Lung (tissue), 12 donors: ENCODE measurements around the gene PHGDH. TPM values are rescaled to one million over a fixed set of nuclear protein-coding genes. Genes with fewer than 3 reads are reported as not detected.

ENCODE experiments used
- ATAC-seq: fragments of 200-7000 bp; cut with Tn5 transposase; one replicate; pipeline ENCODE4 v1.9.1; 2020; ENCODE audit warnings: moderate number of reproducible peaks; ENCODE audit not compliant: insufficient read depth, low FRiP score
- DNase-seq, 3 donors: peaks; one replicate each; pipeline ENCODE4 v3.0.0-alpha.2; 2013 to 2017
- H3K27ac ChIP-seq, 2 donors: one replicate each; pipeline ENCODE4 v1.5.1; 2013; ENCODE audit warnings: mild to moderate bottlenecking in 2 of 2, moderate library complexity in 2 of 2, control low read depth in 1 of 2, inconsistent platforms in 1 of 2, low read depth in 1 of 2, low read length in 1 of 2
- H3K27me3 ChIP-seq, 3 donors: one replicate each; pipeline ENCODE4 v1.5.1; 2013; ENCODE audit warnings: low read length in 2 of 3; ENCODE audit not compliant: control insufficient read depth in 3 of 3, insufficient read depth in 3 of 3
- H3K36me3 ChIP-seq, 4 donors: one replicate each; pipeline ENCODE4 v1.5.1; 2013; ENCODE audit warnings: low read length in 4 of 4, mild to moderate bottlenecking in 1 of 4, moderate library complexity in 1 of 4; ENCODE audit not compliant: control insufficient read depth in 4 of 4, insufficient read depth in 4 of 4
- H3K4me1 ChIP-seq, 5 donors: one replicate each; pipeline ENCODE4 v1.5.1; 2013; ENCODE audit warnings: low read length in 5 of 5, mild to moderate bottlenecking in 2 of 5, moderate library complexity in 1 of 5; ENCODE audit not compliant: control insufficient read depth in 5 of 5, insufficient read depth in 5 of 5
- H3K4me3 ChIP-seq: one replicate; pipeline ENCODE4 v1.5.1; 2013; ENCODE audit warnings: mild to moderate bottlenecking, control low read depth, moderate library complexity
- H3K9ac ChIP-seq, 2 donors: one replicate each; pipeline ENCODE4 v1.5.1; 2013; ENCODE audit warnings: low read length in 2 of 2, control low read depth in 1 of 2; ENCODE audit not compliant: insufficient read depth in 1 of 2
- H3K9me3 ChIP-seq, 4 donors: one replicate each; pipeline ENCODE4 v1.5.1; 2013; ENCODE audit warnings: low read length in 3 of 4, mild to moderate bottlenecking in 1 of 4, moderate library complexity in 1 of 4; ENCODE audit not compliant: control insufficient read depth in 4 of 4, insufficient read depth in 3 of 4
- CTCF ChIP-seq: IDR thresholded peaks from 2 replicates; pipeline ENCODE4 v1.5.1; 2012; ENCODE audit warnings: mild to moderate bottlenecking; ENCODE audit errors: control extremely low read depth, extremely low read depth
- WGBS, 2 donors: extraction: QIAGEN DNeasy Blood & Tissue Kit; methylation state at CpG; one replicate each; pipeline ENCODE4 v1.1.7; 2013; 5-methylcytosine and 5-hydroxymethylcytosine counted together
- polyA plus RNA-seq, 2 donors: library from polyadenylated mRNA; stranded (reverse); fragments of 200-250 nt; gene quantifications; one replicate each; pipeline ENCODE4 v1.2.1, GENCODE V29; 2013
- total RNA-seq, 2 donors: library from RNA; depleted of rRNA in 1 of 2; stranded (reverse); fragments of >200 nt in 1 of 2; gene quantifications; one replicate each; pipeline ENCODE4 v1.2.1, GENCODE V29; 2014 to 2021
- donor health status: control.
- donor health status: control.
- donor health status: Bipolar disorder and iron deficiency.
- donor health status: healthy.
- donor health status: DM: yes; HTN: yes; CAD: no.

The PHGDH gene
- total and polyA plus RNA-seq, 4 donors, result 28.8 to 133 (median 34.2) TPM

DNA sequence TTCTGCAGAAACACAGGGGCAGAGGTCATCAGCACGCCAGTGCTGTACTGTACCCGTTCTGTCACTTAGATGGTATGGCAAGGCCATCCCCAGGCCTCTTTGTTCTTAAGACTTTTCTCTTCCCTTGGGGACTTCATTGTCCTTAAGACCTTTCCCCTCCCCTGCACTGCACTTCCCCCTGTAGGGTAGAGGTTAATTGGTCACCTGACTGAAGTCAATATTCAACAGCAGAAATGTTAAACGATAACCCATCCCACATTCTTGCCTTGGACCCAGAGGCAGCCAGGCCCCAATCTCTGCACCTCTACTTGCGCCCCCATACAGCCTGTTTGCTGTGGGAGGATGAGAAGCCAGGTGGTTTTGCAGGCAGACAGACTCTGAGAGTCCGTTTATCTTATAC is 10.2 kb downstream of the PHGDH start:
- Histone ChIP-seq H3K4me3 (no peak overlapping the region), H3K27me3 (no peaks in the 10 kb centered on the region), H3K9ac (no peak overlapping the region), H3K4me1 (no peaks in the 10 kb centered on the region), H3K27ac (no peak overlapping the region), H3K9me3 (peaks cover 0 to 2% (median 0%) of the 10 kb centered on the region in 4 donors), H3K36me3 (peaks cover 0 to 37% (median 12%) of the 10 kb centered on the region in 4 donors)
- no peak for ATAC-seq
- WGBS, 2 donors, result 74 to 92% methylated on average over 5 of the region's 5 CpGs
- DNase-seq, result no peak
- no peak for TF ChIP-seq CTCF

- Histone ChIP-seq H3K4me3 (no peak overlapping the region), H3K4me1 (no peaks in the 10 kb centered on the region), H3K27ac (no peak overlapping the region), H3K9ac (no peak overlapping the region), H3K27me3 (no peaks in the 10 kb centered on the region), H3K36me3 (peaks cover 0 to 51% (median 18%) of the 10 kb centered on the region in 4 donors), H3K9me3 (peaks cover 0 to 2% (median 0%) of the 10 kb centered on the region in 4 donors)
- 63 to 84% methylated on average over 8 of the region's 8 CpGs for WGBS, 2 donors
- no peak for TF ChIP-seq CTCF
- DNase-seq, result no peak
- no peak for ATAC-seq
These were observed 13.0 kb downstream of the PHGDH start for GRCh38 chr1:119724611-119725218.

DNA sequence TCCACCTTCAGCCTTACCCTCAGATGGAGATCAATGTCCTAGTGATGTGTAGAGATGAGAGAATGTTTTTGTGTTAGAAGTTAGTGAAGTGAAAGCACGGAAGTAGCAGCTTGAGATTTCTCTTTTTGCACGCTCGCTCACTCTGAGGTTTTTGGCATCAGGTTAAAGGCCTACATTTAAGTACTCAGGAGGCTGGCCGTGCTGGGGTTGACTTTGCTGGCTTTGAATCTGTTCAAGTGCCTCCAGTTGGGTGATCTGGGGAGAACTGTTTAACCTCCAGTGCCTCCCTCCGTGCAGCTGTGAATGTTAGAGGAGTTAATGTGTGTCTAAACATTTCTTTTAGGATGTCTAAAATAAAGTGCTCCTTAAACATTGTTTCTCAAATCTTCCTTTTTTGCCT is 13.9 kb downstream of the PHGDH start:
- H3K4me1 ChIP-seq, result no peaks in the 10 kb centered on the region
- no peak for TF ChIP-seq CTCF
- DNase-seq, result no peak
- no peak overlapping the region for H3K27ac ChIP-seq
- no peak for ATAC-seq
- 88 to 94% methylated on average over 5 of the region's 5 CpGs for WGBS, 2 donors
- no peak overlapping the region for H3K4me3 ChIP-seq
- peaks cover 0 to 2% (median 0%) of the 10 kb centered on the region in 4 donors for H3K9me3 ChIP-seq
- no peaks in the 10 kb centered on the region for H3K27me3 ChIP-seq
- H3K36me3 ChIP-seq, result peaks cover 0 to 55% (median 19%) of the 10 kb centered on the region in 4 donors
- H3K9ac ChIP-seq, result no peak overlapping the region

DNA sequence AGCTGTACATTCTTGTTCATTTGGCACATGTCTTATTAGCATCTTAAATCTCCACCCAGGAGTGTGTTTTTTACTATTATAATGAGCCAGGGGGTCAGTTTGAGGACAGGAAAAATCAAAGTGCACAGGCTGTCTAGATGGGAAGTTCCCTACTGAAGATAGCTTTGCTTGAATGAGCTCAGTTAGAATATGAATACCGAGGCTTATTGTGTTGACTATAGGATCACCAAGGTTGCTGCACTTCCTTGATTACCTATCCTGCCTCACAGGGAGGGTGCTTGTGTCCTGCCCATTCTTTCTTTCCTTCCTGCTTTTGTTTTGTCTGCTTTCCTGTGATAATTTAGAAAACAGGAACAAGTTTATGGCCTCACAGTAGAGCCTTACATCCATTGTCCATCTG is 16.3 kb downstream of the PHGDH start:
- Histone ChIP-seq H3K27me3 (no peaks in the 10 kb centered on the region), H3K4me3 (no peak overlapping the region), H3K4me1 (no peaks in the 10 kb centered on the region), H3K9me3 (peaks cover 0 to 2% (median 0%) of the 10 kb centered on the region in 4 donors), H3K9ac (no peak overlapping the region), H3K27ac (no peak overlapping the region), H3K36me3 (peaks cover 0 to 41% (median 14%) of the 10 kb centered on the region in 4 donors)
- DNase-seq (no peak), ATAC-seq (no peak)
- 22 to 44% methylated on average over 1 of the region's 1 CpG for WGBS, 2 donors
- no peak for TF ChIP-seq CTCF
